Duodenal mucosa (tissue), 2 donors: ENCODE data around the gene SLC27A6.

Source experiments
- H3K27ac ChIP-seq: one replicate; pipeline ENCODE4 v1.7.0; 2013; ENCODE audit warnings: low read depth, low read length
- H3K27me3 ChIP-seq, 2 donors: one replicate each; pipeline ENCODE4 v1.7.0; 2013; ENCODE audit warnings: low read length in 2 of 2, control low read depth in 1 of 2; ENCODE audit not compliant: insufficient read depth in 2 of 2, control insufficient read depth in 1 of 2
- H3K36me3 ChIP-seq, 2 donors: one replicate each; pipeline ENCODE4 v1.7.0; 2013; ENCODE audit warnings: low read length in 2 of 2, control low read depth in 1 of 2; ENCODE audit not compliant: insufficient read depth in 2 of 2, control insufficient read depth in 1 of 2
- H3K4me1 ChIP-seq, 2 donors: one replicate each; pipeline ENCODE4 v1.7.0; 2013; ENCODE audit warnings: low read length in 2 of 2, control low read depth in 1 of 2; ENCODE audit not compliant: insufficient read depth in 2 of 2, control insufficient read depth in 1 of 2
- H3K4me3 ChIP-seq, 2 donors: one replicate each; pipeline ENCODE4 v1.7.0; 2013; ENCODE audit warnings: low read length in 2 of 2, low read depth in 1 of 2
- H3K9ac ChIP-seq, 2 donors: one replicate each; pipeline ENCODE4 v1.7.0; 2013; ENCODE audit warnings: low read length in 2 of 2, low read depth in 1 of 2
- H3K9me3 ChIP-seq, 2 donors: one replicate each; pipeline ENCODE4 v1.7.0; 2013; ENCODE audit warnings: low read length in 2 of 2, control low read depth in 1 of 2; ENCODE audit not compliant: control insufficient read depth in 1 of 2

The SLC27A6 gene

GRCh38 chr5:129078660-129079059 lies 113.4 kb downstream of the SLC27A6 start:
- H3K4me3 ChIP-seq, result no peak overlapping the region
- H3K9ac ChIP-seq, result no peak overlapping the region
- no peaks in the 10 kb centered on the region for H3K36me3 ChIP-seq
- H3K27ac ChIP-seq, result no peak overlapping the region
- no peaks in the 10 kb centered on the region for H3K9me3 ChIP-seq
- no peaks in the 10 kb centered on the region for H3K27me3 ChIP-seq
- no peaks in the 10 kb centered on the region for H3K4me1 ChIP-seq

GRCh38 chr5:129079496-129079895 lies 114.2 kb downstream of the SLC27A6 start:
- no peak overlapping the region for H3K27ac ChIP-seq

GRCh38 chr5:129080766-129081165 lies 115.5 kb downstream of the SLC27A6 start:
- Histone ChIP-seq H3K9me3 (no peaks in the 10 kb centered on the region), H3K9ac (no peak overlapping the region), H3K4me3 (no peak overlapping the region), H3K27ac (no peak overlapping the region), H3K4me1 (no peaks in the 10 kb centered on the region), H3K27me3 (no peaks in the 10 kb centered on the region), H3K36me3 (no peaks in the 10 kb centered on the region)

More at GRCh38 chr5:129079496-129079895, 114.2 kb downstream of the SLC27A6 start:
- H3K36me3 ChIP-seq, result no peaks in the 10 kb centered on the region
- H3K27me3 ChIP-seq, result no peaks in the 10 kb centered on the region
- H3K4me1 ChIP-seq, result no peaks in the 10 kb centered on the region
- H3K9me3 ChIP-seq, result no peaks in the 10 kb centered on the region
- no peak overlapping the region for H3K4me3 ChIP-seq
- no peak overlapping the region for H3K9ac ChIP-seq

- Histone ChIP-seq H3K4me1 (no peaks in the 10 kb centered on the region), H3K9ac (no peak overlapping the region), H3K27ac (no peak overlapping the region), H3K27me3 (no peaks in the 10 kb centered on the region), H3K9me3 (no peaks in the 10 kb centered on the region), H3K4me3 (no peak overlapping the region), H3K36me3 (no peaks in the 10 kb centered on the region)
Measured at GRCh38 chr5:129082225-129083136, 117.2 kb downstream of the SLC27A6 start.
